ENCODE data around the gene PLCB2. TPM values are rescaled to one million over a fixed set of nuclear protein-coding genes. Genes with fewer than 3 reads are reported as not detected.

Gene PLCB2
- total and polyA plus RNA-seq, 9 of the 15 experiments (the other 6 are each of a cell fraction or from before 2014, with no cell fraction given), result 0.37 to 12.3 (median 8.0) TPM

DNA sequence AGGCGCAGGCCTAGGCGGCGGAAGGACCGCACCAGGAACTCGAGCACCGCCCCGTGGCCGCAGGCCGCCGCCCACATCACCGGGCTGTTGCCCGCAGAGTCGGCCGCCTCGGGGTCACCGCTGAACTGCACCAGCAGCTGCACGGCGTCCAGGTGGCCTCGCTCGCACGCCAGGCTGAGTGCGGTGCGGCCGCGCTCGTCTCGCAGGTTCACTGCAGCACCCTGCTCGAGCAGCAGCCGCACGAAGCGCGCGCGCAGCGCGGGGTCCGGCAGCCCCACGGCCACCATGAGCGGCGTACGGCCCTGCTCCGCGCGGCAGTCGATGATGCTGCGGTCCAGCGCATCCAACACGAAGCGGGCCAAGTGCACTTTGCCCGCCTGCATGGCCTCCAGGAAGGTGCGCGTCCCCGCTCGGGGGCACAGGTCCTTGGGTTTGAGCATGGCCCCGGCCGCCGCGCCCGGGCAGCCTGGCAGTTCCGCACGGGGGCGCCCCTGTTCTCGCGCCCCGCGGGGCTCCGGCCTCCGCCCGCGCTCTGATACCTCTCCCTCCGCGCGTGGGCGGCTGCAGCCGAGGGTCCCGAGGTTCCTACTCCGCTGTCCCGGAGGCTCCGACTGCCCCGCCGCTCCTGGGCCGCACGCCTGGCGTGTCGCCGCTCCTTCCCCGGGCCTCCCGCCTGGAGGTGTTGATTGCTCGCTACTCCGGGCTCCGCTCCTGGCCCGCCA, 25.4 kb downstream of the PLCB2 start (continued):
- TF ChIP-seq, protein P1, sequence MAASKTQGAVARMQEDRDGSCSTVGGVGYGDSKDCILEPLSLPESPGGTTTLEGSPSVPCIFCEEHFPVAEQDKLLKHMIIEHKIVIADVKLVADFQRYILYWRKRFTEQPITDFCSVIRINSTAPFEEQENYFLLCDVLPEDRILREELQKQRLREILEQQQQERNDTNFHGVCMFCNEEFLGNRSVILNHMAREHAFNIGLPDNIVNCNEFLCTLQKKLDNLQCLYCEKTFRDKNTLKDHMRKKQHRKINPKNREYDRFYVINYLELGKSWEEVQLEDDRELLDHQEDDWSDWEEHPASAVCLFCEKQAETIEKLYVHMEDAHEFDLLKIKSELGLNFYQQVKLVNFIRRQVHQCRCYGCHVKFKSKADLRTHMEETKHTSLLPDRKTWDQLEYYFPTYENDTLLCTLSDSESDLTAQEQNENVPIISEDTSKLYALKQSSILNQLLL (CRISPR knock-in tag; IDR thresholded peaks at IDR 0.05; ENCODE audit: borderline replicate concordance), result no peak
- TF ChIP-seq ZNF232 (CRISPR knock-in tag; IDR thresholded peaks at IDR 0.05) (0 out of 2 replicates have a peak, but pooled peaks have one; percentile 42), MEIS2 (IDR thresholded peaks at IDR 0.05; ENCODE audit: partially characterized antibody) (no peak), ZNF121 (CRISPR knock-in tag; conservative IDR thresholded peaks at IDR 0.05) (no peak), FOXA3 (CRISPR knock-in tag; conservative IDR thresholded peaks at IDR 0.05 in 1 of 2, IDR thresholded peaks at IDR 0.05 in 1 of 2) (peak in 1 of 2 experiments; percentile 65; a peak in 1 of 4 replicates), ZNF212 (CRISPR knock-in tag; IDR thresholded peaks at IDR 0.05) (no peak), ZNF445 (CRISPR knock-in tag; IDR thresholded peaks at IDR 0.05; ENCODE audit: low read depth) (no peak), NEUROD1 (IDR thresholded peaks at IDR 0.05; ENCODE audit: borderline replicate concordance, low read depth, low read length, partially characterized antibody) (no peak), TEAD1 (CRISPR knock-in tag; IDR thresholded peaks at IDR 0.05) (peak in 1 of 2 experiments; percentile 76; a peak in 2 of 4 replicates), SOX6 (IDR thresholded peaks at IDR 0.05) (no peak), HMG20B (CRISPR knock-in tag; IDR thresholded peaks at IDR 0.05) (no peak)
- TF ChIP-seq, protein P2, sequence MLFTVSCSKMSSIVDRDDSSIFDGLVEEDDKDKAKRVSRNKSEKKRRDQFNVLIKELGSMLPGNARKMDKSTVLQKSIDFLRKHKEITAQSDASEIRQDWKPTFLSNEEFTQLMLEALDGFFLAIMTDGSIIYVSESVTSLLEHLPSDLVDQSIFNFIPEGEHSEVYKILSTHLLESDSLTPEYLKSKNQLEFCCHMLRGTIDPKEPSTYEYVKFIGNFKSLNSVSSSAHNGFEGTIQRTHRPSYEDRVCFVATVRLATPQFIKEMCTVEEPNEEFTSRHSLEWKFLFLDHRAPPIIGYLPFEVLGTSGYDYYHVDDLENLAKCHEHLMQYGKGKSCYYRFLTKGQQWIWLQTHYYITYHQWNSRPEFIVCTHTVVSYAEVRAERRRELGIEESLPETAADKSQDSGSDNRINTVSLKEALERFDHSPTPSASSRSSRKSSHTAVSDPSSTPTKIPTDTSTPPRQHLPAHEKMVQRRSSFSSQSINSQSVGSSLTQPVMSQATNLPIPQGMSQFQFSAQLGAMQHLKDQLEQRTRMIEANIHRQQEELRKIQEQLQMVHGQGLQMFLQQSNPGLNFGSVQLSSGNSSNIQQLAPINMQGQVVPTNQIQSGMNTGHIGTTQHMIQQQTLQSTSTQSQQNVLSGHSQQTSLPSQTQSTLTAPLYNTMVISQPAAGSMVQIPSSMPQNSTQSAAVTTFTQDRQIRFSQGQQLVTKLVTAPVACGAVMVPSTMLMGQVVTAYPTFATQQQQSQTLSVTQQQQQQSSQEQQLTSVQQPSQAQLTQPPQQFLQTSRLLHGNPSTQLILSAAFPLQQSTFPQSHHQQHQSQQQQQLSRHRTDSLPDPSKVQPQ (CRISPR knock-in tag; IDR thresholded peaks at IDR 0.05; ENCODE audit: borderline replicate concordance), result no peak
- TF ChIP-seq, protein P3, sequence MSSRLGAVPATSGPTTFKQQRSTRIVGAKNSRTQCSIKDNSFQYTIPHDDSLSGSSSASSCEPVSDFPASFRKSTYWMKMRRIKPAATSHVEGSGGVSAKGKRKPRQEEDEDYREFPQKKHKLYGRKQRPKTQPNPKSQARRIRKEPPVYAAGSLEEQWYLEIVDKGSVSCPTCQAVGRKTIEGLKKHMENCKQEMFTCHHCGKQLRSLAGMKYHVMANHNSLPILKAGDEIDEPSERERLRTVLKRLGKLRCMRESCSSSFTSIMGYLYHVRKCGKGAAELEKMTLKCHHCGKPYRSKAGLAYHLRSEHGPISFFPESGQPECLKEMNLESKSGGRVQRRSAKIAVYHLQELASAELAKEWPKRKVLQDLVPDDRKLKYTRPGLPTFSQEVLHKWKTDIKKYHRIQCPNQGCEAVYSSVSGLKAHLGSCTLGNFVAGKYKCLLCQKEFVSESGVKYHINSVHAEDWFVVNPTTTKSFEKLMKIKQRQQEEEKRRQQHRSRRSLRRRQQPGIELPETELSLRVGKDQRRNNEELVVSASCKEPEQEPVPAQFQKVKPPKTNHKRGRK (tag; IDR thresholded peaks at IDR 0.05), result no peak
- TF ChIP-seq, protein P4, sequence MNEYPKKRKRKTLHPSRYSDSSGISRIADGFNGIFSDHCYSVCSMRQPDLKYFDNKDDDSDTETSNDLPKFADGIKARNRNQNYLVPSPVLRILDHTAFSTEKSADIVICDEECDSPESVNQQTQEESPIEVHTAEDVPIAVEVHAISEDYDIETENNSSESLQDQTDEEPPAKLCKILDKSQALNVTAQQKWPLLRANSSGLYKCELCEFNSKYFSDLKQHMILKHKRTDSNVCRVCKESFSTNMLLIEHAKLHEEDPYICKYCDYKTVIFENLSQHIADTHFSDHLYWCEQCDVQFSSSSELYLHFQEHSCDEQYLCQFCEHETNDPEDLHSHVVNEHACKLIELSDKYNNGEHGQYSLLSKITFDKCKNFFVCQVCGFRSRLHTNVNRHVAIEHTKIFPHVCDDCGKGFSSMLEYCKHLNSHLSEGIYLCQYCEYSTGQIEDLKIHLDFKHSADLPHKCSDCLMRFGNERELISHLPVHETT (CRISPR knock-in tag; conservative IDR thresholded peaks at IDR 0.05 in 1 of 2, IDR thresholded peaks at IDR 0.05 in 1 of 2), result no peak
- TF ChIP-seq, protein P5, sequence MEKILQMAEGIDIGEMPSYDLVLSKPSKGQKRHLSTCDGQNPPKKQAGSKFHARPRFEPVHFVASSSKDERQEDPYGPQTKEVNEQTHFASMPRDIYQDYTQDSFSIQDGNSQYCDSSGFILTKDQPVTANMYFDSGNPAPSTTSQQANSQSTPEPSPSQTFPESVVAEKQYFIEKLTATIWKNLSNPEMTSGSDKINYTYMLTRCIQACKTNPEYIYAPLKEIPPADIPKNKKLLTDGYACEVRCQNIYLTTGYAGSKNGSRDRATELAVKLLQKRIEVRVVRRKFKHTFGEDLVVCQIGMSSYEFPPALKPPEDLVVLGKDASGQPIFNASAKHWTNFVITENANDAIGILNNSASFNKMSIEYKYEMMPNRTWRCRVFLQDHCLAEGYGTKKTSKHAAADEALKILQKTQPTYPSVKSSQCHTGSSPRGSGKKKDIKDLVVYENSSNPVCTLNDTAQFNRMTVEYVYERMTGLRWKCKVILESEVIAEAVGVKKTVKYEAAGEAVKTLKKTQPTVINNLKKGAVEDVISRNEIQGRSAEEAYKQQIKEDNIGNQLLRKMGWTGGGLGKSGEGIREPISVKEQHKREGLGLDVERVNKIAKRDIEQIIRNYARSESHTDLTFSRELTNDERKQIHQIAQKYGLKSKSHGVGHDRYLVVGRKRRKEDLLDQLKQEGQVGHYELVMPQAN (IDR thresholded peaks at IDR 0.05; ENCODE audit: borderline replicate concordance), result no peak
- TF ChIP-seq, protein P6, sequence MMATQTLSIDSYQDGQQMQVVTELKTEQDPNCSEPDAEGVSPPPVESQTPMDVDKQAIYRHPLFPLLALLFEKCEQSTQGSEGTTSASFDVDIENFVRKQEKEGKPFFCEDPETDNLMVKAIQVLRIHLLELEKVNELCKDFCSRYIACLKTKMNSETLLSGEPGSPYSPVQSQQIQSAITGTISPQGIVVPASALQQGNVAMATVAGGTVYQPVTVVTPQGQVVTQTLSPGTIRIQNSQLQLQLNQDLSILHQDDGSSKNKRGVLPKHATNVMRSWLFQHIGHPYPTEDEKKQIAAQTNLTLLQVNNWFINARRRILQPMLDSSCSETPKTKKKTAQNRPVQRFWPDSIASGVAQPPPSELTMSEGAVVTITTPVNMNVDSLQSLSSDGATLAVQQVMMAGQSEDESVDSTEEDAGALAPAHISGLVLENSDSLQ (IDR thresholded peaks at IDR 0.05), result no peak
